HG03108 (cell line): ENCODE results near the gene CFAP210.

ENCODE experiments used
- ATAC-seq: cut with Tn5 transposase; IDR thresholded peaks from one replicate; pipeline ENCODE4 v1.9.1; 2021; ENCODE audit warnings: moderate library complexity; ENCODE audit not compliant: unreplicated experiment

CFAP210 gene

GRCh38 chr2:169694113-169694893 lies at the start of gene CFAP210, which contains the start of gene PHOSPHO2:
Gene CFAP210 (minus strand): TSS chr2:169694405. CDS start chr2:169694327, 78 bp downstream.
Gene PHOSPHO2 (plus strand): TSS chr2:169694469. CDS start chr2:169700972, 6,503 bp downstream.
- peak; percentile 99 for ATAC-seq

GRCh38 chr2:169743549-169743948 lies 49.3 kb upstream of the CFAP210 start:
- ATAC-seq: no peak

- ATAC-seq: no peak
These were observed 45.1 kb upstream of the CFAP210 start for GRCh38 chr2:169739351-169739750.

- no peak for ATAC-seq
These were observed 44.5 kb upstream of the CFAP210 start for GRCh38 chr2:169738566-169739229.

- no peak for ATAC-seq
These were observed 42.7 kb upstream of the CFAP210 start for GRCh38 chr2:169736902-169737301.

GRCh38 chr2:169735623-169736022 lies 41.4 kb upstream of the CFAP210 start:
- ATAC-seq: no peak

- peak; percentile 37 for ATAC-seq
These were observed 40.1 kb upstream of the CFAP210 start for GRCh38 chr2:169734169-169734847.

GRCh38 chr2:169732583-169733358 lies 38.6 kb upstream of the CFAP210 start:
- ATAC-seq: no peak

- no peak for ATAC-seq
These were observed 37.9 kb upstream of the CFAP210 start for GRCh38 chr2:169732075-169732474.

- ATAC-seq: no peak
These were observed 35.0 kb upstream of the CFAP210 start for GRCh38 chr2:169729274-169729605.

- ATAC-seq: no peak
These were observed 32.9 kb upstream of the CFAP210 start for GRCh38 chr2:169727065-169727464.

GRCh38 chr2:169721016-169721415 lies 26.8 kb upstream of the CFAP210 start:
- ATAC-seq: no peak

- no peak for ATAC-seq
These were observed 24.8 kb upstream of the CFAP210 start for GRCh38 chr2:169718930-169719504.

- ATAC-seq: no peak
These were observed 23.5 kb upstream of the CFAP210 start for GRCh38 chr2:169717691-169718063.

- ATAC-seq: no peak
These were observed 22.9 kb upstream of the CFAP210 start for GRCh38 chr2:169716938-169717690.

- ATAC-seq: no peak
These were observed 22.2 kb upstream of the CFAP210 start for GRCh38 chr2:169716238-169716886.

- ATAC-seq: no peak
These were observed 21.4 kb upstream of the CFAP210 start for GRCh38 chr2:169715379-169716237.

- no peak for ATAC-seq
These were observed 20.5 kb upstream of the CFAP210 start for GRCh38 chr2:169714699-169715098.

GRCh38 chr2:169713331-169713730 lies 19.1 kb upstream of the CFAP210 start:
- ATAC-seq: no peak
